GM21723 (cell line): ENCODE measurements around the gene RGSL1.

Source experiments
- ATAC-seq: cut with Tn5 transposase; IDR thresholded peaks from one replicate; pipeline ENCODE4 v1.9.1; 2021; ENCODE audit warnings: mild to moderate bottlenecking, moderate library complexity; ENCODE audit not compliant: unreplicated experiment

RGSL1 gene

DNA sequence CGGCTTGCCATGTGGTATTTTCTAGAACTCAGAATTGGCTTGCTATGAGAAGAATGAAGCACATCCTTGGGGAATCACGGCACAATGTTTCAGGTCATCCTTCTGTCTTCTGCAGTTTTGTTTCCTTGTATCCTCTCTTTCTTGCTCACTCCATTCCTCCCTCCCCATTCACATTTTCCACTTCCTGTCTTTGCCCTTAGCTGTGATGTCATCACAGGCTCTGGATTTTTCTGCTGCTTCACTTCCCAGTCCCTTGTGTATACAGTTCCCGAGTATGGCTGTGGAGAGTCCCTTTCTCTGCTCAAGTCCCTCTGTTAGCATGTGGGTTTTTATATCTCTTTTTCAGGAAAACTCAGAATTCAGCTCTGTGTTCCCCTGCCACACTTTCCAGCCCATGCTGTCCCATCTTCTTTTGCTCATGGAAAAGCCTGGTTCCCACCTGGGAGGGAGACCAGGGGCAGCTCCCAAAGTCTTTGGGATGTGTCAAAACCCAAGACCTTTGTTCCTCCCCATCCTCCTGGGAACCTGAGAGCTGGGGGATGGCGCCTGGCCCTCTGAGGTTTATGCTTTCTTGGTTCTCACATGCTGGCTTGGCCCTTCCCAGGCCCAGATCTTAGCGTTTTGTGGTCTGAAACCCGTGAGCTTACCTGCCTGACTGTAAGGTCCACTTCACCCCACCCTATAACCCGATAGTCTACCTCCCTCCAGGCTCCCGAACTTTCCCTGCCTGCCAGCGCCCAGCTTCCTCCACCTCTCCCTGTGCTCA lies 159.1 kb downstream of the RGSL1 start:
- no peak for ATAC-seq
